ENCODE data around the gene TDRD15.
"Not testable (repeated sequence)": the region's sequence is repeated elsewhere in the genome, so short reads cannot be mapped to it uniquely, and the experiment has no call there.

TDRD15 gene

DNA sequence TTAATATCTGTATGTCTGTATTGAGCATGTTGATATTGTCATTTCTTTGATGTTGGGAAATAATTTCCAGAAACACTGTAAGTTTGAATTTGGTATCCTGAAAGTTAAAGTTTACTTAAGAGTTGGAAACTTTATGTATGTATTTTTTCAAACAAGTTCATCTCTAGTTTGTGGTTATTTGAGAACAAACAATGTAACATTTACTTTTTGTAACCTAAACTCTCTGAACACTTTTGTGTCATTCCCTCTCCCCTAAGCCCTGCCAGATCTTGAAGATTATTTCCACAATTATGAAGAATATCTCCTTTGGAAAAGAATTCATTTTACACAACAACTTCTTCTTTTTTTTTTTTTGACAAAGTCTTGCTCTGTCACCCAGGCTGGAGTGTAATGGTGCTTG lies 24.9 kb downstream of the TDRD15 start:
- DNase-seq, result no peak

DNA sequence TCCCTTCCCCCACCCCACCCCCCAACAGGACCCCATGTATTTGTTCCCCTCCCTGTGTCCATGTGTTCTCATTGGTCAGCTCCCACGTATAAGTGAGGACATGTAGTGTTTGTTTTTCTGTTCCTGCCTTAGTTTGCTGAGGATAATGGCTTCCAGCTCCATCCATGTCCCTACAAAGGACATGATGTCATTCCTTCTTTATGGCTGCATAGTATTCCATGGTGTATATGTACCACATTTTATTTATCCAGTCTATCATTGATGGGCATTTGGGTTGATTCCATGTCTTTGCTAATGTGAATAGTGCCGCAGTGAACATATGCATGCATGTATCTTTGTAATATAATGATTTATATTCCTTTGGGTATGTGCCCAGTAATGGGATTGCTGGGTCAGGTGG lies 27.5 kb downstream of the TDRD15 start:
- DNase-seq, result not testable (repeated sequence)

DNA sequence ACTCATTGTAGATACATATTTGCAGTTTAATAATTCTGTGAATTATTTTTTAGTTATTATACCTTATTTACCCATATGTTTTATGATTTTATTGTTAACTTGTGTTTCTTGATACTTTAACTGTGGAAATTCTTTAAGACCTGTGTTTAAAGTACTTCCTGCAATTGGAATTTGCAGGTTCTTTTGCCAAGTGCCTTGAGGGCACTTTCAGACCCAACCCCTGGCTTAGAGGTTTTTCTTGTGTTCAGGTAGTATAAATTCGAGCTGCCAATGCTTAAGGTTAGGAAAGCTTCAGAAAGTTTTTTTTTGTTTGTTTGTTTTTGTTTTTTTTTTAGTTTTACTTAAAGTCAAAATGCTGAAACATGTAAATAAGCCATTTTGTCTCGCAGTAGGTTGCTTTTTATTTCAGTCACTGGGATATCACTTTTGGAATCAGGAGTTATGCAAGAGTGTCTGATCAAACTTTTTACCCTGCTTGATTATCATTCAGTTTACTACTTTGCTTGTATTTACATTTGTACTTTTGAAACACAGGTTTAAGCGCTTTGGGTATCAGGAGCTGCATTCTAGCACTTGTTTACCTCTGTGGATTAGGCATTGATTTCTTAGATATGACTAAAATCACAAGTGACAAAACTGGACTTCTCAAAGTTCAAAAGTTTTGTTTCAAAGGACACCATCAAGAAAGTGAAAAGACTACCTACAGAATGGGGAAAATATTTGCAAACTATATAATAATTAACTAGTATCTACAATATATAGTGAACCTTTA lies 31.8 kb downstream of the TDRD15 start:
- no peak for DNase-seq

DNA sequence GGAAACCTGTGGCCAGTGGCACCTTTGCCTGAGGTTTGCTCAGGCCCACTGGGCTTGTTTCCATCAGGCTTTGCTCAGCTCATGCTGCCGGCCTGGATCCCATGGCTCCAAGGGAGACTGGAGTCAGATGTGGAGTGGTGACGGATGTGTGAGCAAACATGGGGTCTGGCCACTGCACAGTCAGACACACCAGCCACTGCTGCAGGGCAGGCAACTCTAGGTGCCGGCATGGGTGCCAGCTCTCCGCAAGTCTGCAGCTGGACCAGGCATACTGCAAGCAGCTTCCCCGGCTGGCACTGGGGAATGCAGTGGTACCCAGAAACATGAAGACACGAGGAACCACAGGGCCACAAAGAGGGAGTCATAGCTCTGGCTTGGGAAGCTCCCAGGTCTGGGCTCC lies 37.4 kb downstream of the TDRD15 start:
- DNase-seq, result no peak

DNA sequence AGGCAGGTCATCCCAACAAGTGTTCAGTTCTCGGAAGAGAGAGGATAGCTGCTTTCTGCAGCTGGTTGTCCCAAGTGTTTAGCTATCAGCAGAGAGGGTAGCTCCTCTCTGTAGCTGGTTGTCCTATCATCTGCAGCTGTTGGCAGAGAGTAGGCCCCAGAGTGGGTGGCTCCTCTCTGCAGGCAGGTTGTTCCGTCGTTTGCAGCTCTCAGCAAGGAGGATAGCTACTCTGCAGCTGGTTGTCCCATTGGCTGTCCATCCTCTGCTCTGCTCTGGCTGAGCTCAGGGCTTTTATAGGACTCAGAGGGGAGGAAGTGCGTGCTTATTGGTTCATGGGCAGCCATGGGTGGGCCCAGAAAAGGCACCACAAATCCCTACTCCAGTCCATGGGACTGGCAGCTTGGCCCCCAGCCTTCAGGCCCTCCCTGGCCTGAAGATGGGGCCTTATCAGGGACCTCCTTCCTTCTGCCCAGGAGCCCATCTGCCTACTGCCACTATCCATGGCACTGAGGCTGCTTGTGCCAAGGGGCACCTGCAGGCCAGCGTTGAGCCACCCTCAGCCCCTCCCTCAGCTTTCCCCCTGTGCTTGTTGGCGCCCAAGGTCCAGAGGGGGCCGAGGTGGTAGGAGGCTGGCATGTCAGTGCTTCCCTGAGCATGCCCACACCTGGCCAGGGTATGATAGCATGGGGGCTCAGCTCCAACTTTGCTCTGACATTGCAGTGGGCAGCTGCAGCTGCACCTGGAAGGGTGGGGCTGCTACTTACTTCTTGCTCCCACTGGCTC lies 38.3 kb downstream of the TDRD15 start:
- DNase-seq, result no peak

DNA sequence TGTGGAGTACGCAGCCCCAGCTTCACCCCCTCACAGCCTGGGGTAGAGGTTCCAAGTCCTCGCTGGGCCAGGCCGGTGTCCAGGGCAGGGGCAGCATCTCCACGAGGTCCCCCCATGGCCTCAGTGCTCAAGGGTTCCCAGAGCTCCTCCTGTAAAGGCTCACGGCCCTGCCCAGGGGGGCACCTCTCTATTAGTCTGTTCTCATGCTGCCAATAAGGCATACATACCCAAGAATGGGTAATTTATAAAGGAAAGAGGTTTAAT lies 38.8 kb downstream of the TDRD15 start:
- DNase-seq, result no peak

DNA sequence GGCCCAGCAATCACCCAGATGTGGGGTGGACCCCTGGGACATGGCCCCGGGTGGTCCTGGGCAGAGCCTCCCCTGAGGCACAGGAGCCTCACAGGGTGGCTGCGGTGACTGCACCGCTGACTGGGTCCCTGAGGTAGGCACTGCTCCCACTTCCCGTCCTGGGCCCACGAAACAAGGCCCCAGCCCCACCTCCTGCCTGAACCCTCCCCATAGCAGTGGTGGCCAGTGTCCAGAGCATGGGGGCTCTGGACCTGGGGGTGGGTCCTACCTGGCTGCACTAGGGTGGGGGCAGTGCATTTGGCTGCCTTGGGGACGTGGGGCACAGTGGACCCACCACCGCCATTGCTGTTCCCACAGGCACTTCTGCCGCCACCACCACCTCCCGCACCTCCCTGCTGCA lies 39.4 kb downstream of the TDRD15 start:
- DNase-seq, result no peak

DNA sequence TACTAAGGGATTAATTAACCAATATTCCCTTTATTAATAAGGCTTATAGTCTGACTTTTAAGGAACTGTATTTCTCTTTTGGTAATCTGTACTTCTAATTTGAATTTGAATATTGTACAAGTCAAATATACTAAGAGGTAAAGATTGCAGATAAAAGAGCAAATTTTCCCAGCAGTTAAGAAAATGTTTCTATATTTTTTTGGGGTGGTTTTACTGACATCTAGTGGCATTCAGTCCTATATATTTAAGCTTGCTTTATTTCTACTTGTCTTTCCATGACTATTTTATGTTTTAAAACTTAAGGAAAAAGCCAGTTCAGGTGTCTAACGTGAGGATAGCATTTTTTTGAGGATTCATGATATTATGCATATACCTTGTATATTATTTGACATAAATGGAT lies 41.6 kb downstream of the TDRD15 start:
- no peak for DNase-seq

DNA sequence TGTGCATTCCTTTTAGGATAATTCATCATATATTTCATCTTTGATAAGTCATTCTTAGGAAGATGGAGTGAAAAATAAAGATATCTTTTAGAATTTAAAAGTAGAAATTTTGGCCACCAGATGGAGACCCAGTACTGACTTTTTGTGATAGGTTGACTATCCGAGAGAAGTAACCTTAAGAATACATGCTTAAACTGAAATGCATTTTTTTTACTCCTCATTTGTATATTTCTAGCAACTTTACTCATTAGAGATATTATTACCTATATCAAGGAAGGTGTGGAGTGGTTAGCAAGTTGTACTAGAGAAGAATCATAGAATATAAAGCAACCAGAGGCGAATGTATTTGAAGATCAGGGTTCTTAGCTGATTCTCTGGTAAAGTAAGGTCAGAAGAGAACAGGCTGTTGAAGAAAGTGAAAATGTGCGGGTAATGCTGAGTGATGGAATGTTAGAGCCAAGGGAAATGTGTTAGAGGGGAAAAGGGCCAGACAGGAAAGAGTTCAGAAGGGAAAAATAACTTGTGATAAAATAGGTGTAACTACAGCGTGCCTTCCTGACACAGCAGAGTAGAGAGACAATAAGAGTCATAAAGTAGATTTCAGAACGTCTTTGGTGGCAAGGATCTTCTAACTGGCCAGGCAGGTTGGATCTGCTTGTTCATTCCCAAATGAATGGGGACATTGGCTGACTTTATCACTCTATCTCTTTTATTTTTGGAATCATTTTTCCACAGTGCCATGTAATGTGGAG lies 52.3 kb downstream of the TDRD15 start:
- DNase-seq, result no peak

DNA sequence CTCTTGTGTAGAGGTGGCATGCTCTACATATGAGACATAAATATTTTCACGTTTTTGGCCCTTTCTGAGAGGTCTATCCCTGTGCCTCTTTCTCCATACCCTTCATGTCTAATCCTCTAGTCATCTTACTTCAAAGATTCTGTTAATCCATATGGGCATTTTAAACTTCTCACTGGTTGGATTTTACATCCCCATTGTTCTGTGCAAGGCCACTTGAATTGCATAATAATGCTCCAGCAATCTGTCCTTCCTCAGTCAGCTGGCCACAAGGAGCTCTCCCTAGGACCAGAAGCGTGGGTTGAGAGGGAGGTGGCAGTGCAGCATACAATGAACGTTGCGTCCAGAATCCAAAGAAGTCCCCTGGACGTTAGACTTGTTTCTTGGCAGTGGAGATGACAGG lies 58.2 kb downstream of the TDRD15 start:
- DNase-seq, result no peak

DNA sequence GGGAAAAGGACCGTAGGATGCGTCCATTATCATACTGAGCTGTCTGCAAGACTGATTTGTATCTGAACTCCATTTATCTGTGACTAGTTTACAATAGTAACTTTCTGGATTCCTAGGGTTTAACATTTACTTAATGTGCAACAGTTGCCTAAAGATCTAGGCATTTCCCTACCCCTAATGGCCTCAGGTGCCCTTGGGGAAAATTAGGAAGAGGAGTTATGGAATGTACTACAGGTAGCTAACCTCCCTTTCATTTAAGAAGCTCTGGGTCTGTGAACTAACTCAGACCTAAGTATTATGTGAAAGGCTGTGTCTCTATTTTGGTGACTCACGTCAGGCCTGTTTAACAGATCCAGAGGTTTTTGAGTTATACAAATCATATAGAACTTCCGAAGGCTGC lies 59.5 kb downstream of the TDRD15 start:
- DNase-seq, result no peak

DNA sequence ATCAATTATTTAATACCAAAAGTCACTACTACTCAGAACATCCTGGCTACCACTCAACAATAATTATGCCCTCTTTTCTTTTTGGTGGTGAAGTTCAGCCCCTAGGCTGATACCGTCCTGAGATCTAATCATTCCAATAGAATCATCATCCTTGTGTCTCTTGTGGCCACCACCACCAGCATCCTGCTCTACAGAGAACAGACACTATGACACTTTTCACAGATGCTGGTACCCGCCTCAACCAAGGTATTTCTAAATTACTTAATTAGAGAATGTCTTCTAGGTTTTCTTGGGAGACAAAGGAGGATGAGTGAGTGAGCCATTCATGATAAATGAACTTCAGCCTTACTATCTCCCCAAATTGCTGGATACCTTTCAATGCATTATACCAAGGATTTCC lies 60.0 kb downstream of the TDRD15 start:
- no peak for DNase-seq

DNA sequence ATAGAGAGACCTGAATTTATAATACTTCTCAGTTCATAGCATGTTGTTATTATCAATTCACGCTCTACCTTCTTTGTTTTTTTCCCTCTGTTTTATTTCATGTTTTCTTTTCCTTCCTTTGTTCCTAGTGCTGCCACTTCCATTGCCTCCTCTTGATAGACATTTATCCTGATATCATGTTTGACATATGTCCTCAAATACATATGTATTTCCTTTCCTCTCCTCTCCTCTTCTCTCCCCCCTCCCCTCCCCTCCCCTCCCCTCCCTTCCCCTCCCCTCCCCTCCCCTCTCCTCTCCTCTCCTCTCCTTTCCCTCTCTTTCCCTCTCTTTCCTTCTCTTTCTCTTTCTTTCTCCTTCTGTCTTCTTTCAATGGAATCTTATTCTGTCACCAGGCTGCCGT lies 67.8 kb downstream of the TDRD15 start:
- DNase-seq, result no peak
